PC-9 (cell line): Measurements from ENCODE around the gene PHYKPL. TPM values are rescaled to one million over a fixed set of nuclear protein-coding genes. Genes with fewer than 3 reads are reported as not detected.

Experiments
- BruUV-seq: library from RNA; stranded (reverse); fragments of 400-500 nt; replicated peaks from 2 replicates; lab custom pipeline; 2021; lab: Mats Ljungman, UMichigan
- CTCF ChIA-PET: fragments of 300-600 bp; sonication (Branson Sonifier 250); formaldehyde crosslinking; loops from one replicate; lab custom pipeline; 2022; ENCODE audit warnings: antibody characterized with exemption; lab: Charles Lee
- POLR2A ChIA-PET: fragments of 300-600 bp; sonication (Branson Sonifier 250); formaldehyde crosslinking; loops from one replicate; lab custom pipeline; 2022; ENCODE audit warnings: antibody characterized with exemption; ENCODE audit not compliant: unreplicated experiment; lab: Charles Lee
- DNase-seq, 2 experiments: peaks; one replicate each; pipeline versions ENCODE4 v3.0.0 to v3.0.0-alpha.2; 2015 to 2022; ENCODE audit warnings: mixed read lengths in 1 of 2
- H2AFZ ChIP-seq: fragments of 200-600 bp; sonication (generic); 2 replicates; pipeline ENCODE4 v1.8.1; 2017; ENCODE audit warnings: antibody characterized with exemption
- H3F3A ChIP-seq: fragments of 200-600 bp; sonication (generic); 2 replicates; pipeline ENCODE4 v1.8.1; 2017; ENCODE audit warnings: antibody characterized with exemption, mild to moderate bottlenecking, low read depth; ENCODE audit not compliant: insufficient read depth
- H3K27ac ChIP-seq: fragments of 200-600 bp; sonication (generic); 2 replicates; pipeline ENCODE4 v1.6.1; 2016; ENCODE audit warnings: mixed run types
- H3K27me3 ChIP-seq: fragments of 200-600 bp; sonication (generic); 2 replicates; pipeline ENCODE4 v1.6.1; 2016; ENCODE audit warnings: low read depth, mixed run types; ENCODE audit not compliant: insufficient read depth
- H3K36me3 ChIP-seq: fragments of 200-600 bp; sonication (generic); 2 replicates; pipeline ENCODE4 v1.6.1; 2016; ENCODE audit warnings: low read depth, mixed run types
- H3K4me1 ChIP-seq: fragments of 200-600 bp; sonication (generic); replicated peaks from 2 replicates; pipeline ENCODE4 v1.6.1; 2016; ENCODE audit warnings: mixed run types; ENCODE audit not compliant: insufficient read depth
- H3K4me2 ChIP-seq: fragments of 200-600 bp; sonication (generic); 2 replicates; pipeline ENCODE4 v1.6.1; 2017; ENCODE audit warnings: mixed run types
- H3K4me3 ChIP-seq: fragments of 200-600 bp; sonication (generic); 2 replicates; pipeline ENCODE4 v1.6.1; 2016; ENCODE audit warnings: mixed run types
- H3K79me2 ChIP-seq: fragments of 200-600 bp; sonication (generic); 2 replicates; pipeline ENCODE4 v1.6.1; 2017; ENCODE audit warnings: low read depth, mixed run types
- H3K9me2 ChIP-seq: fragments of 200-600 bp; sonication (generic); 2 replicates; pipeline ENCODE4 v1.8.1; 2017; ENCODE audit warnings: mild to moderate bottlenecking; ENCODE audit not compliant: insufficient read depth
- H3K9me3 ChIP-seq: fragments of 200-600 bp; sonication (generic); 2 replicates; pipeline ENCODE4 v1.8.1; 2016; ENCODE audit warnings: low read depth; ENCODE audit not compliant: insufficient read depth
- H4K20me1 ChIP-seq: fragments of 200-600 bp; sonication (generic); 2 replicates; pipeline ENCODE4 v1.8.1; 2017; ENCODE audit not compliant: insufficient read depth
- EZH2 ChIP-seq: fragments of 200-600 bp; sonication (generic); IDR thresholded peaks from 2 replicates; pipeline ENCODE4 v1.8.0; 2017; ENCODE audit warnings: antibody characterized with exemption, low read depth
- intact Hi-C: fragments of 100-400 bp; cut with micrococcal nuclease; formaldehyde crosslinking; loops from one replicate; pipeline ENCODE4 v1.10.0; 2022; ENCODE audit not compliant: unreplicated experiment
- total RNA-seq: library from RNA; stranded (reverse); gene quantifications from 2 replicates; pipeline ENCODE4 v1.2.3, GENCODE V29; 2021
- TF ChIP-seq, protein P1 (sequence below): fragments of 200-600 bp; sonication (generic); conservative IDR thresholded peaks from 2 replicates; pipeline ENCODE4 v1.6.1; 2017; ENCODE audit warnings: mixed run types, antibody characterized with exemption, mild to moderate bottlenecking, moderate library complexity

PHYKPL gene
- total RNA-seq, 1 experiment from 2014 or later = 73.7 TPM

DNA sequence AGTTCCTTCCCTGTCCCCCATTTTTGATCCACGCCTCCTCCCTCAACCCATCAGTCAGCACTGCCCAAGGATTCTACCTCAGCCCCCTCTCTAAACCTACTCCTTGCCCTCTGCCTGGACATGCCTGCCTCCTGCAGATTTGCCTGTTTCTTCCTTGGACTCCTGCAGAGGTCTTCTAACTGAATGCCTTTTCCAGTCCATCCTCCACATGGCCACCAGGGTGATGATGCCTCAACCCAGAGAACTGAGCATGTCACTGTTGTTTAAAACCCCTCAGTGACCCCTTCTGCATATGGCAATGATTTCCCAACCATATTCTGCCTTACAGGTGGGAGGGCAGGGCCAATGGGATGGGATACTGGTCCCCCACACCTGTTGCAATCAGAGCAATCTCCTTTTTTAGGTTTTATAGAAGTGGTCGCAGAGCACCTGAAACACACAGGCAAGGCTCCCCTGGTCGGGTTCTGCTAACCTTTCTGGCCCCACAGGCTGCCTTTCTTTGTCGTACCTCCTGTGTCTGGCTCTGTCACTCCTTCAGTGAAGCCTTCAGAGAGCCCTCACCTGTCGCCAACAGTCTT, 9.3 kb downstream of the PHYKPL start:
- no peak overlapping the region for H3K27ac ChIP-seq
- H3K79me2 ChIP-seq = no peaks in the 10 kb centered on the region; the same call in 1 of the 2 replicates
- no peaks in the 10 kb centered on the region for H3K9me2 ChIP-seq
- CTCF ChIA-PET = no interaction called here
- BruUV-seq = no TSS peak
- no peak overlapping the region for H2AFZ ChIP-seq
- POLR2A ChIA-PET = no interaction called here
- H3K36me3 ChIP-seq = peaks cover 9% of the 10 kb centered on the region
- H3K27me3 ChIP-seq = no peaks in the 10 kb centered on the region
- no peak for TF ChIP-seq EZH2
- TF ChIP-seq, protein P1, sequence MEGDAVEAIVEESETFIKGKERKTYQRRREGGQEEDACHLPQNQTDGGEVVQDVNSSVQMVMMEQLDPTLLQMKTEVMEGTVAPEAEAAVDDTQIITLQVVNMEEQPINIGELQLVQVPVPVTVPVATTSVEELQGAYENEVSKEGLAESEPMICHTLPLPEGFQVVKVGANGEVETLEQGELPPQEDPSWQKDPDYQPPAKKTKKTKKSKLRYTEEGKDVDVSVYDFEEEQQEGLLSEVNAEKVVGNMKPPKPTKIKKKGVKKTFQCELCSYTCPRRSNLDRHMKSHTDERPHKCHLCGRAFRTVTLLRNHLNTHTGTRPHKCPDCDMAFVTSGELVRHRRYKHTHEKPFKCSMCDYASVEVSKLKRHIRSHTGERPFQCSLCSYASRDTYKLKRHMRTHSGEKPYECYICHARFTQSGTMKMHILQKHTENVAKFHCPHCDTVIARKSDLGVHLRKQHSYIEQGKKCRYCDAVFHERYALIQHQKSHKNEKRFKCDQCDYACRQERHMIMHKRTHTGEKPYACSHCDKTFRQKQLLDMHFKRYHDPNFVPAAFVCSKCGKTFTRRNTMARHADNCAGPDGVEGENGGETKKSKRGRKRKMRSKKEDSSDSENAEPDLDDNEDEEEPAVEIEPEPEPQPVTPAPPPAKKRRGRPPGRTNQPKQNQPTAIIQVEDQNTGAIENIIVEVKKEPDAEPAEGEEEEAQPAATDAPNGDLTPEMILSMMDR = no peak
- no peaks in the 10 kb centered on the region for H3K4me1 ChIP-seq
- H4K20me1 ChIP-seq = peaks cover 30% of the 10 kb centered on the region
- no peak overlapping the region for H3K4me2 ChIP-seq
- H3K4me3 ChIP-seq = no peak overlapping the region
- H3F3A ChIP-seq = peaks cover 31% of the 10 kb centered on the region; the same call in 1 of the 2 replicates
- DNase-seq = no peak
- intact Hi-C loops = no loop called here
- H3K9me3 ChIP-seq = no peaks in the 10 kb centered on the region

DNA sequence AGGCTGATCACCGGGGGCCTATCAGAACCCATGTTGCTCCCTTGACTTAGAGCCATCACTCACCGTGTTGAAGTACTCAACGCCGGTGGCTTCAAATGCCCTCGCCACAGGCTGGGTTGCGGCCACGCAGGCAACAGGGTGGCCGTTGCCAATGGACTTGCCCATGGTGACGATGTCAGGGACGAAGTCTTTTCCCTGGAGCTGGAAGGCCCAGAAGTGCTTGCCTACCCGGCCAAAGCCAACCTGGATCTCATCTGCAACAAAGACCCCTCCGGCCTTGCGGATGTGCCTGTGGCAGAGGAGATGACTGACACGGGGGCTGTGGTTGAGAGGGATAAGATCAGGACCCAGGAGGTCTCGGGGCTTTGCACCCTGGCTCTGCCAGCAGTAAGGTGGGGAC, 10.3 kb downstream of the PHYKPL start:
- Histone ChIP-seq H3K36me3 (peaks cover 5% of the 10 kb centered on the region), H3K79me2 (no peaks in the 10 kb centered on the region), H3K4me1 (no peaks in the 10 kb centered on the region), H3K9me2 (no peaks in the 10 kb centered on the region), H2AFZ (no peak overlapping the region), H3K27me3 (no peaks in the 10 kb centered on the region), H3K9me3 (no peaks in the 10 kb centered on the region), H4K20me1 (peaks cover 21% of the 10 kb centered on the region), H3F3A (peaks cover 33% of the 10 kb centered on the region; the same call in 1 of the 2 replicates), H3K27ac (no peak overlapping the region), H3K4me3 (no peak overlapping the region), H3K4me2 (no peak overlapping the region)
- POLR2A ChIA-PET = interaction anchor here (0.7 kb wide), 1 partner anchor 1575 kb away, joined by 3 read pairs; no protein-coding TSS in a partner anchor
- TF ChIP-seq, protein P1 = no peak
- TF ChIP-seq EZH2 = no peak
- intact Hi-C loops = no loop called here
- no TSS peak for BruUV-seq
- CTCF ChIA-PET = no interaction called here
- DNase-seq = no peak

DNA sequence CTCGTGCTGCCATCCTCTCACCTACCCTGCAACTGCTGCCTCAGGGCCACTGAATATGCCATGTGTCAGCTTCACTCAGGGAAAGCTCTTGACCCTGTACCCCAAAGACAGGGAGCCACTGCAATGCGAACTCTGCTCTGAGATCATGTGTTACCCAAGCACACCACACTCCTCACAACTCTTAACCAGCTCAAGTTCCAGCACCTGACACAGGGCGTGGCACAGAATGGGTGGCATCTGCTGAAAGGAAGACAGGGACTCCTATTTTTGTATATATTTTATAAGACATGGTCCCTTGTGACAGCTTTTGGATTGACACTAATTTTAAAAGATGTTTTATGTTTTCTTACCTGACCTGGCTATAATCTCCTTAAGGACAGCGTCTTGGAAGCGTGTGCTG, 10.7 kb downstream of the PHYKPL start:
- Histone ChIP-seq H3K36me3 (peaks cover 5% of the 10 kb centered on the region), H3F3A (peaks cover 33% of the 10 kb centered on the region; the same call in 1 of the 2 replicates), H3K4me3 (no peak overlapping the region), H3K27me3 (no peaks in the 10 kb centered on the region), H3K9me3 (no peaks in the 10 kb centered on the region), H3K79me2 (no peaks in the 10 kb centered on the region), H3K4me1 (no peaks in the 10 kb centered on the region), H3K4me2 (no peak overlapping the region), H3K27ac (no peak overlapping the region), H4K20me1 (peaks cover 18% of the 10 kb centered on the region), H2AFZ (no peak overlapping the region), H3K9me2 (no peaks in the 10 kb centered on the region)
- intact Hi-C loops = no loop called here
- TF ChIP-seq EZH2 = no peak
- TF ChIP-seq, protein P1 = no peak
- BruUV-seq = no TSS peak
- no peak for DNase-seq
- POLR2A ChIA-PET = interaction anchor here (0.7 kb wide), 1 partner anchor 1576 kb away, joined by 3 read pairs; no protein-coding TSS in a partner anchor
- CTCF ChIA-PET = no interaction called here
